Activated T-cell treated with anti-CD3 and anti-CD28 coated beads, Interleukin-2, amount 50 U/mL, for 72 hours (primary cell): Measurements from ENCODE around the gene GALNT14. TPM values are rescaled to one million over a fixed set of nuclear protein-coding genes. Genes with fewer than 3 reads are reported as not detected.

ENCODE experiments used
- ATAC-seq, 2 donors: fragments of 150-1000 bp; cut with Tn5 transposase; replicated peaks in 1 of 2; 2 replicates each; pipeline ENCODE4 v1.10.0; 2021; ENCODE audit warnings: moderate library complexity in 2 of 2, mild to moderate bottlenecking in 1 of 2
- DNase-seq, 2 donors: peaks; one replicate each; pipeline ENCODE4 v3.0.0; 2021 to 2022; ENCODE audit warnings: mixed read lengths in 1 of 2
- H3K27ac Mint-ChIP-seq: one replicate; pipeline ENCODE4 v1.8.0; 2022; ENCODE audit warnings: mild to moderate bottlenecking, moderate library complexity, mixed read lengths
- H3K27me3 Mint-ChIP-seq: one replicate; pipeline ENCODE4 v1.8.0; 2022; ENCODE audit warnings: low read depth, mixed read lengths
- H3K36me3 Mint-ChIP-seq, 2 donors: one replicate each; pipeline ENCODE4 v1.8.0; 2022; ENCODE audit warnings: mixed read lengths in 2 of 2, mild to moderate bottlenecking in 1 of 2; ENCODE audit not compliant: insufficient read depth in 2 of 2
- H3K4me1 Mint-ChIP-seq: one replicate; pipeline ENCODE4 v1.8.0; 2022; ENCODE audit warnings: low read depth, mixed read lengths
- H3K4me3 Mint-ChIP-seq, 2 donors: one replicate each; pipeline ENCODE4 v1.8.0; 2022; ENCODE audit warnings: mild to moderate bottlenecking in 2 of 2, mixed read lengths in 2 of 2, moderate library complexity in 2 of 2
- H3K9me3 Mint-ChIP-seq, 2 donors: one replicate each; pipeline ENCODE4 v1.8.0; 2022; ENCODE audit warnings: mixed read lengths in 2 of 2
- total RNA-seq, 2 donors: library from RNA; stranded (reverse); gene quantifications; one replicate each; pipeline ENCODE4 v1.2.3, GENCODE V29; 2022

Gene GALNT14
- total RNA-seq, 2 donors from 2014 or later, result 0.67 to 0.81 TPM

DNA sequence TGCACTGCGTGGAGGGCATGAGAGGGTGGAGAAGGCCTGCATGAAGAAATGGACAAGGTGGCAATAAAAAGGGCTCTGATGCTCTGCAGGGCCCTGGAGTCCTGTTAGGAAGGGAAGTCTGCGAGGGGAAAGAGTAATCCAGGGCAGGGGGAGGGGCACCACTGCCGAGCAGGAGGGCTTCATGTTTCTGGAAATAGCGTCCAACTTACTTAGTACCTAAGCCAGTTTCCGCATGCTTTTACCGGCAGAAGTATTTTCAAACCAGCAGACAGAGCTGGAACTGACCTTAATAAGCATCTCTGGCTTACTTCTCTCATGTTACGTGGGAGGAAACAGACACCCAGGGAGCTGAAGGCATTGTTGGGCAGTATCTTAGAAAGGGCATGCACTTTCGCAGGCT lies 156.7 kb downstream of the GALNT14 start:
- Mint-ChIP-seq H3K4me1 (peaks cover 6% of the 10 kb centered on the region), H3K9me3 (no peaks in the 10 kb centered on the region), H3K27ac (no peak overlapping the region), H3K36me3 (no peaks in the 10 kb centered on the region), H3K4me3 (no peak overlapping the region), H3K27me3 (no peaks in the 10 kb centered on the region)
- DNase-seq (no peak), ATAC-seq (no peak)

DNA sequence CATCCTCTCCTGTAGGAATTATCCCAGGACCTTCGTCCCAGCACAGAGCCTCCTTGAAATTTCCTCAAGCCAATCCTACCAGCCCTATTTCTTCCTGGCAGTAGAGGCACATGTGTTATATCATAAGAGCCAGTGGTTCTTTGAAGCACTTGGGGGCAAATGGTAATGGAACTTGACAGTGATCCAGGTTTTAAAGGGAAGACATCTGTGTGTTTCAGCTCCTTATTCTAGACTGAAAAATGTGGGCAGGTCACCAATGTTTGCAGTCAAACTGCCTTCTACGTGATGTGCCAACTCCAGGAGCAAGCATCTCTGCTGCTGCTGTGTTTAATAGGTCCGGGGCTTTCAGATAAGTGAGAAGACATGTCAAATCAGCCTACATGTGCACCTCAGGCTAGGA lies 157.1 kb downstream of the GALNT14 start:
- no peaks in the 10 kb centered on the region for H3K36me3 Mint-ChIP-seq
- H3K27me3 Mint-ChIP-seq, result no peaks in the 10 kb centered on the region
- DNase-seq (no peak), ATAC-seq (no peak)
- no peak overlapping the region for H3K4me3 Mint-ChIP-seq
- no peaks in the 10 kb centered on the region for H3K9me3 Mint-ChIP-seq
- H3K27ac Mint-ChIP-seq, result no peak overlapping the region
- peaks cover 6% of the 10 kb centered on the region for H3K4me1 Mint-ChIP-seq

DNA sequence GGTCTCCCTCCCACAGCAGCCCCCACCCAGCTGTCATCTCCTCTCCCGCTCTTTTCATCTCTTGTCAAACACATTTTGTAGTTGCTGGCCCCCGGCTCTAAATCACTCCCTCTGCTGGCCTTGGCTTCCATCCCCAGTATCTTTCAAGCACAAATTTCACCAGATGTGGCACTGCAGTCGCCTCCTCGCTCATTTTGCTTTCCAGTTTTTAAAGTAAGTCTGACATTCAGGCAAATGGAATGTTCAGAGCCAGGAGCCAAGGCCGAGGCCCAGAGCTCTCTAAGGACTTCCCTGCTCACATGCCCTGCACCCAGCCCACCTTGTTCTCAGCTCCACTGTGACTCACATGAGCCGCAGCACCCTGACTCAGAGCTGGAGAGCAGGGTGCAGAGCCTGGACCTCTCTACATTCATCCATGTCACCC lies 158.4 kb downstream of the GALNT14 start:
- Mint-ChIP-seq H3K27ac (no peak overlapping the region), H3K36me3 (no peaks in the 10 kb centered on the region), H3K27me3 (no peaks in the 10 kb centered on the region), H3K4me1 (peaks cover 6% of the 10 kb centered on the region), H3K4me3 (no peak overlapping the region), H3K9me3 (no peaks in the 10 kb centered on the region)
- DNase-seq, result peak; percentile 2 to 12
- peak; percentile 53 to 82 for ATAC-seq

DNA sequence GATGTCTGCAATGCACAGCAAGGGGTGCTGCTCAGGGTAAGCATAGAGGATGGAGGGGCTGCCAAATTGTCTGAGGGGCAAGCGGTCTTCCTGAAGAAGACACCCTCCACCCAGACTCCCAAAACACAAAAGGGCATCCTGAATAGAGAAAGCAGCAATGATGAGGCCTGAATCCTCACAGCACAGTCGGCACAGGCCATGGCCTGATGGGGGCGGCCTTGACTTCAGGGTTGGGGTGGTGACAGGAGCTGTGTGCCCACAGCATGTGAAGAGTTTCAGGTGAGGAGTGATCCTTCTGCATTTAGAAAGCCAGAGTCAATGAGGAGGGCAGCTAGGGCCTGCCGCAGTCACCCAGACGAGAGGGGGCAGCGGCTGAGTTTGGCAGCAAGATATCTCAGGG lies 159.4 kb downstream of the GALNT14 start:
- ATAC-seq (no peak), DNase-seq (no peak)
- Mint-ChIP-seq H3K9me3 (no peaks in the 10 kb centered on the region), H3K4me3 (no peak overlapping the region), H3K36me3 (no peaks in the 10 kb centered on the region), H3K27me3 (no peaks in the 10 kb centered on the region), H3K27ac (no peak overlapping the region), H3K4me1 (peaks cover 6% of the 10 kb centered on the region)

DNA sequence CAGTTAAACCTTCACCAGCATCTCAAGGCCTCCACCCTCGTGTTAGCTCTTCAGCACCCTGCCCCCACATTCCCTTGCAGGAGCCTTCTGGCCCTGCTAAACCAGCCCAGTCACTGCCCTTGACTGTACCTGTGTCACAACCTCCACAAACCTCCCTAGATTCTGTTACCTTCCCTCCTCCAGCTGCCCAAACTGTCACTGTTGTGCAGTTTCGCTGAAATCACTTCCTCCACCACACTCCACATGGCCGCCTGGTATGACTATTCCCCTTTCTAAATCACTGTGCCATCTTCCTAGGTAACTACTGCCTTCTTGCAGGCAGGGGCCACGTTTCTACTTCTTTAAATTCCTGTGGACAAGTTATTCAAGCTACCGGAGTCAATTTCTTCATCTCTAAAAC lies 160.2 kb downstream of the GALNT14 start:
- DNase-seq (peak; percentile 3 to 14), ATAC-seq (peak; percentile 39 to 86)
- no peaks in the 10 kb centered on the region for H3K9me3 Mint-ChIP-seq
- H3K27ac Mint-ChIP-seq, result no peak overlapping the region
- no peaks in the 10 kb centered on the region for H3K27me3 Mint-ChIP-seq
- peaks cover 6% of the 10 kb centered on the region for H3K4me1 Mint-ChIP-seq
- H3K4me3 Mint-ChIP-seq, result no peak overlapping the region
- H3K36me3 Mint-ChIP-seq, result no peaks in the 10 kb centered on the region

DNA sequence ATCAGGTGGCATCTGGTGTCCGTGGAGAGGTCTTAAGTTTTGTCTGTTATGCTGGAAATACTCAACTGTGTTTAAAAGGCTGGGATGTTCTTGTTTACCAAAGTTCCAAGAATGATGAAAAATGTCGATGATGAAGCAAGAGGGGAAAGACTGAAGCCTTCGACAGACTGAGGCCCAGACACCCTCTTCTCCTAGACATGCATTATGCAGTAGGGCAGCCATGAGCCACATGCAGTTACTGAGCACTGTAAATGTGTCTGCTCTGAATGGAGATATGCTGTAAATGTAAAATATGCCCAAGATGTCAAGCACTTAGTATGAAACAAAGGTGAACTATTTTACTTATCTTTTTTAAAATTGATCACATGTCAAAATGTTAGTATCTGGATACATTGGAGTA lies 163.1 kb downstream of the GALNT14 start:
- no peaks in the 10 kb centered on the region for H3K36me3 Mint-ChIP-seq
- no peak for ATAC-seq
- H3K9me3 Mint-ChIP-seq, result no peaks in the 10 kb centered on the region
- peaks cover 6% of the 10 kb centered on the region for H3K4me1 Mint-ChIP-seq
- no peak for DNase-seq
- H3K27ac Mint-ChIP-seq, result no peak overlapping the region
- H3K27me3 Mint-ChIP-seq, result no peaks in the 10 kb centered on the region
- H3K4me3 Mint-ChIP-seq, result no peak overlapping the region

DNA sequence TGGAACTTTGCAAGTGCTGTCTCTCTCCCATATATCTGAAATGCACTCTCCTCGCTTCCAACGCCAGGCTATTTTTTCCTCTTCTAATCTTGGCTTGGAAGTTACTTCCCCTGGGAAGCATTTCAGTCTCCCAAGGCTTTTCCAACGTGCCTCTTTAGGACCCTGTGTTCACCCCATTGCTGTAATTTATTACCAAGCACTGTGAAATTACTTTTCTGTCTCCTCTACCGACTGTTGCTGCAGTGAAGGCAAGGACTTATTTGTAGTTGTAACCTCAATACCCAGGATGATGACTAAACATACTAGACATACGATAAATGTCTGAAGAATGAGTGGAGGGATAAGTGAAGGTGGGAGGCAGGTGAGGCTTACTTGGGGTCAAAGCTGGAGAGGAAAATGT lies 163.7 kb downstream of the GALNT14 start:
- Mint-ChIP-seq H3K4me1 (peaks cover 6% of the 10 kb centered on the region), H3K4me3 (no peak overlapping the region)

DNA sequence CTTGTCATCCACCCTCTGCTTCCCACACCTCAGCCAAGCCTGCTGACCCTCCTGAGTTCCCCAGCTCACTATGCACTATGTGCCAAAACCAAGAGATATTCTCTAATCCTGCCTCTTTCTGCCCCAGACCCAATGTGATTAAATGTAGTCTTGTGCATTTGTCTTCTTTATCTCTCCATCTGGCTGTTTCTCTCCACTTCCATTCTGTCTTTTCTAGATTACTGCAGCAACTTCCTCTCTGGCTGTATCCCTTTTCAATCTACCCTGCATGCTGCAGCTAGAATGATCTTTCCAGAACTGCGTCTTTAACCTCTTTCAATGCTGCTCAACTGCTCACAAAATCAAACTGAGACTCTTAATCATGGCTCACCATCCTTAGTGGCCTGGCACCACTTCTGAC lies 164.1 kb downstream of the GALNT14 start:
- DNase-seq (no peak), ATAC-seq (no peak)
- Mint-ChIP-seq H3K4me3 (no peak overlapping the region), H3K36me3 (no peaks in the 10 kb centered on the region), H3K4me1 (peaks cover 6% of the 10 kb centered on the region), H3K27me3 (no peaks in the 10 kb centered on the region), H3K9me3 (no peaks in the 10 kb centered on the region), H3K27ac (no peak overlapping the region)

More for the DNA sequence above, 163.7 kb downstream of the GALNT14 start:
- Mint-ChIP-seq H3K36me3 (no peaks in the 10 kb centered on the region), H3K27me3 (no peaks in the 10 kb centered on the region), H3K27ac (no peak overlapping the region), H3K9me3 (no peaks in the 10 kb centered on the region)
- no peak for ATAC-seq
- DNase-seq, result no peak

DNA sequence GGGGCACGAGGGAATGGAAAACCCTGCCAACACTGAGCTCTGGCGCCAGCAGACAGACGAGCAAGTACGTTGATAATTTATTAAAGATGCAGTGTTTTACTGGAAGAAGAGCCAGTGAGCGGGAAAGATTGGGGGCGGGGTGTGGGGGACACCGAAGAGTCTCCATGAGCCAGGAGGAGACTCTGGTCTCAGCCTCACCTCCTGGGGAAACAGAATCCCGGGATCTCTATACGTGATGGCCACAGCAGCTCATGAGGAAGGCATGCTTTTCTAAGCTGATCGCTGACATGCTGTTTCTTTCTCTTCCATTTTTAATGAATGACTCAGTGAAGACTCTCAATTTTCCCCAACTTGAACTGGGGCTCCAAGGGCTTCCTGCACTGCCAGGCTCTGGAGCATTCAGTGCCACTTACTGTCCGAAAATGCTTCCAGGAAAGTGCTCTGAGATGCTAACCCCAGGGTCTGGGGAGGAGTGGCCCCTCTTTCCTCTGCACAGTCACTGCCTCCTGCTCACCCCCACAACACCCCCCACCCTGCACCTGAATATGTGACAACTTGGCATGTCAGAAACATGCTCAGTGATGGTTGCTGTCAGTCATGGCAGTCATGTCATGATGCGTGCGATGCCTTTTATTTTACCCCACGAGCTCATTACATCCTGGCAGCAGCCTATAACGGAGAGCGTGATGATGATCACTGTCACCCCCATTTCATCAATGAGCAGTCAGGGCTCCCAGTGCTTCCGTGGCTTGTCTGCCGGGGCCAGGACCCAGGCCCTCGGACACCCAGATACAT lies 166.8 kb downstream of the GALNT14 start:
- DNase-seq (no peak), ATAC-seq (no peak)
- Mint-ChIP-seq H3K4me1 (no peaks in the 10 kb centered on the region), H3K27me3 (no peaks in the 10 kb centered on the region), H3K9me3 (no peaks in the 10 kb centered on the region), H3K27ac (no peak overlapping the region), H3K36me3 (no peaks in the 10 kb centered on the region), H3K4me3 (no peak overlapping the region)

DNA sequence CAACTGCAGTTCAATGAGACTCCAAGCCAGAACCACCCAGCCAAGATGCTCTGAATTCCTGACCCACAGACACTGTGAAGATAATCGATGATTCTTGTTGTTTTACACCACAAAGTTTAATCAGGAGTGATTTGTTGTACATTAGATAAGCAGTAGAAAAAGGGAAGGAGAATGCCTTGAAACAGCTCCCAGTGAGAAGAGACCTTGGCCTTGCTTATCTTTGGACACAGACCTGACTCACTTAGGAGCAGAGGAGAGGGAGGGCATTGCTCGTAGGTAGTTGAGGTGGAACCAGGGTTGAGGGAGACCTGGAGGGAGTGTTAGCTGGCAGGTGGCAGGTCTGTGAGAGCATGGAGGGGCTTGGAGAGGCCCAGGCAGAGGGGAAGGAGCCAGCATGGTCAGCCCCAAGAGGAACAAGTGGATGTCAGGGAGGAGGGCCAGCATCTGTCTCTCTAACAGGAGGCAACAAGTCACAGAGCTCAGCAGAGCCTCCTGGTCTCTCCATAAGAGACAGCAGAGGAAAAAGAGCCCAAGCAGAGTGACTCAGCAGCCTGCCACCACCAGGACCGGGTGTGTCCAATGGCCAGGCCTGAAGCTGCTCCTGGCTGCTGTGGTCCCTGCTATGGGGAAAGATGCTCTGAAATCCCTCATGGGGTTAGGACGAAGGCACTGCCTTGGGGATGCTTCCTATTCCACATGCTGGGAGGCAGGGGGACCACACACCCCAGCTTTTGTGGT lies 169.4 kb downstream of the GALNT14 start:
- no peaks in the 10 kb centered on the region for H3K27me3 Mint-ChIP-seq
- no peak for ATAC-seq
- no peaks in the 10 kb centered on the region for H3K4me1 Mint-ChIP-seq

DNA sequence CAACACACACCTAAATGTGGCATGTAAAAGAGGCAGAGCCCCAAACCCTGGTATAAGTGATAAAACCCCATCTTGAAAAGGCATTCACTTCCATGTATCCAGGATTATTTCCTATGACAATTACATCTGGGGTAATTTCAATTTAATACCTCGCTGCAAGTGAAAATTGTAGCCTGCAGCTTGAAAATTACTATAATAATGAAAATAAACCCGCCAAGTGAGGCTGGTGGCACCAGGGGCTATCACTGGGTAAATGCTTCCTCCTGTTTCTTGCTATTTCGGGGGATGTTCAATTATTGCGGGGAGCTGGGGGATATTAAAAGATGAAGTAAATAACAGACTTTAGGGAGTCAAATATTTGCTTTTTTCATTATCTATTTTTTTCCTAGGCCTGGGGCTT lies 171.5 kb downstream of the GALNT14 start:
- ATAC-seq, result no peak

More for the DNA sequence above, 169.4 kb downstream of the GALNT14 start:
- DNase-seq, result no peak
- H3K4me3 Mint-ChIP-seq, result no peak overlapping the region
- no peaks in the 10 kb centered on the region for H3K9me3 Mint-ChIP-seq
- no peak overlapping the region for H3K27ac Mint-ChIP-seq
- H3K36me3 Mint-ChIP-seq, result no peaks in the 10 kb centered on the region

DNA sequence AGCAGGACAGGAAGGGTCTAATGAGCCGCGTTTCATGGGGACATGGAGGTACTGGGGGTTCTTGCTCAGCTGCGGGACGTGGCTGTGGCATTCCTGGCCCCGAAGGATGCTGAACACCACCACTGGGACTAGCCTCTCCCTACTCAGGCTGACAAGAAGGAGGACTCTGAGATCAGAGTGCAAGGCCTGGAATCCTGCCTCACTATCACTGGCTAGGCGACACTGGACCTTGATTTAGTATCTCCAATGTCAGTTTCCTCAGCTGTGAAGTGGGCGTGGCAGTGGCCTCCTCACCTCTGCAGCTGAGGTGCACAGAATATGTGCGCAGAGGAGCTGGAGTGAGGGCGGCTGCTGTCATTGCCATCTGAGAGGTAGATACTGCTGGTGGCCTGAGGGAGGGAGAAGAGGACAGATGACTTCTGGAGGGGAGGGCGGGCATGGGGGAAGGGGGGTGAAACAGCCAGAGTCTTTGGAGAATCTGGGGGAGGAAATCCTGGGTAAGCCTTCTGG lies 173.2 kb downstream of the GALNT14 start:
- Mint-ChIP-seq H3K27me3 (no peaks in the 10 kb centered on the region), H3K4me1 (no peaks in the 10 kb centered on the region), H3K4me3 (no peak overlapping the region), H3K9me3 (no peaks in the 10 kb centered on the region), H3K36me3 (no peaks in the 10 kb centered on the region), H3K27ac (no peak overlapping the region)
- ATAC-seq (no peak), DNase-seq (no peak)

More for the DNA sequence above, 171.5 kb downstream of the GALNT14 start:
- H3K27ac Mint-ChIP-seq, result no peak overlapping the region
- no peak overlapping the region for H3K4me3 Mint-ChIP-seq
- no peak for DNase-seq
- H3K4me1 Mint-ChIP-seq, result no peaks in the 10 kb centered on the region
- no peaks in the 10 kb centered on the region for H3K9me3 Mint-ChIP-seq
- no peaks in the 10 kb centered on the region for H3K36me3 Mint-ChIP-seq
- H3K27me3 Mint-ChIP-seq, result no peaks in the 10 kb centered on the region

DNA sequence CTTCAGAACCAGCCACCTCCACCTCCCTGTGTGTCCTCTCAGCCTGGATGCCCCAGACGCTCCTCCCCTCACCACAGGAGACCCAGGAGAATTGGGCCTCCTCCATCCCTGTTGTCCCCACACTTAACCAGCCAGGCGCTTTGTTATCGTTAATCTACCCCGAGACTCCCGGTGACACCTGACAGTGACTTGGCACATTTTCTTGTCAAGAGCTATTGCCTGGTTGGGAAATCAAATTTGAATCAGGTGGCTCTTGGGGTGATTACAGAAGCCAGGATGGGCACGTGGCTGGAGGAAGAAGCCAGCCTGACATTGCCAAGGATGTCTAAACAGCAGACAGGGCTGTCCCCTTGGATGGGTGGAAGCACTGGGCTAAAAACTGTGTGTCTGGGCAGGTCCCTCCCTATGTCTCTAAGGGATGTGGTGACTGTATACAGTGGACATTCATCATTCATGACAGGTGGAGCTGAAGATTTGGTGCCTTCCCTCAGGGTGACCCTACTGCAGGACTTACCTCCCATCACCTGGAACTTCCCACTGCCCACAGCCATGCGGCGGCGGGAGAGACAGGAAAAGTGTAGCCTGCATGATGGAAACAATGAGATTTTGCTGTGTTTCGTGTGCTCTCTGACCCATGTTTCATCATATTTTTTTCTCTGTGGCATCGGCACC lies 173.8 kb downstream of the GALNT14 start:
- Mint-ChIP-seq H3K4me1 (no peaks in the 10 kb centered on the region), H3K27me3 (no peaks in the 10 kb centered on the region), H3K9me3 (no peaks in the 10 kb centered on the region), H3K27ac (no peak overlapping the region), H3K36me3 (no peaks in the 10 kb centered on the region), H3K4me3 (no peak overlapping the region)
- ATAC-seq, result no peak
- DNase-seq, result no peak
